ENCODE measurements around the gene FTO.

FTO gene

DNA sequence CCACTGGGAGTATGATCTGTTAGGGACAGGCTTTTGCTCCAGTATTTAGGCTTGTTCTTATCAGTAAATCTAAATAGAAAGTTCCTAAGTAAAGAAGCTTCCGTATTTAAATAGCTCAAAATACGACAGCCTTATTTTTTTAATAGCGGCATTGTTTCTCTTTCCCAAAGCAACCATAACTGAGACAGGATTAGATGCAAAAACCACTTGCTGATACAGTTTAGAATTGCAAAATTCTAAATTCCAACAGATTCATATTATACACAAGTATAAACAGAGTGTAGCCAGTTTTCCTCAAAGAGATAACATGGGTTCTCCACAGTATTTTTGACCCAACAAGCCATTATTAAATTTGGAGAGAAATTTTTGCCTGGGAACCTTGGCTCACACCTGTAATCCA, 276.7 kb downstream of the FTO start:
- DNase-seq = no peak

GRCh38 chr16:53982631-53983042, 278.7 kb downstream of the FTO start:
- no peak for DNase-seq

DNA sequence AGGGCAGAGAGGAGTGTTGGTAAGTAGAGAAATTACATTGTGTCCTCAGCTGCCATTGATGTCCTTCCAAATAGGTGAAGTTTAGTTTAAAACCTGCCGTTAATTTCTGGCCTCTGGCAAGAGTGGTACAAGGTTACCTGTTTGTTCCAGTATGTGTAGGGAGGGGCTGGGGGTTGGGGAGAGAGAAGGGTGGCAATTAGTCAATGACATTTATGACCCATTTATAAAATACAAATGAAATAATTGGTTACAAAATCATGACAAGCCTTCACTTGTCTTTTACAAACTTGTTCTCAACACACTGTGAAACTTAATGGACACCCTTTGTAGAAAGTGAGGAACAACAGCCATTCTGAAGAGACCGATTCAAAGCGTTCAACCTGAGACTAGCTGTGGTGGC, 281.0 kb downstream of the FTO start:
- no peak for DNase-seq

DNA sequence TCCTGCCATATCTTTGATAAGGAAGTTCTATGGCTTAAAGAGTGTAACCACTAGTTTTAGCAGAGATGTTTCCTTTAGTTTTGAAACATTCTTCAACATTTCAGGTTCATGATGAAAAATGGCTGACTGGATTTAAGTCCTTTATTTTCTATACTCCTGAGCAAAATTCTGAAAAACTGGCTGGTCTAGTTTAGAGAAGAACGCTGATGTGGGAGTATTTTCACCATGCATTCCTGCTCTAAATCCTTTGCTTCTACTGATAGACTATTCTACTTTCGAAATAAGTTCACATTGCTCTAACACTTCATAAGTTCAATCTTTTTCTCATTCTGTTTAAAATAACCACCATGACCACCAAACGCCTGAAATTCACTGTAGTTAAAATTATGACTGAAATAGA, 281.9 kb downstream of the FTO start:
- no peak for DNase-seq

- DNase-seq = no peak
Measured at GRCh38 chr16:53986793-53987192, 282.8 kb downstream of the FTO start.

DNA sequence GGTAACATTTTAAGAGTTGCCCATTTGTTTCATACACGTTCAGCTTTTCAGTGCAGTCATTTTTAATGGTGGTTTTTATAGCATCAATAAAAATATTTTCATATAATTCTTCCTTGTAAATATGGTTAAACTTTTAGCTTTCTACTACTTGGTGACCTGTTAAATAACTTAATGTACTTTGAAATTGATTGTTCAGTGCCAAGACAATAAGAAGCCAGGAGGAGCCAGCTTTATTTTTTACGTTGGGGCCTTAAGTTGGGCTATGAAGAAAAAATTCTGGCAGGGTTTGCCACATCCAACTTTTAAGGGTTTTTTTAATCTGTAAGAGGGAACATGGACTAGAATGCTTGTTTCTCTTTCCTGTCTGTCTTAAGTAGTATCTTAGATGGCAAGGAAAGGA, 284.2 kb downstream of the FTO start:
- DNase-seq = no peak

DNA sequence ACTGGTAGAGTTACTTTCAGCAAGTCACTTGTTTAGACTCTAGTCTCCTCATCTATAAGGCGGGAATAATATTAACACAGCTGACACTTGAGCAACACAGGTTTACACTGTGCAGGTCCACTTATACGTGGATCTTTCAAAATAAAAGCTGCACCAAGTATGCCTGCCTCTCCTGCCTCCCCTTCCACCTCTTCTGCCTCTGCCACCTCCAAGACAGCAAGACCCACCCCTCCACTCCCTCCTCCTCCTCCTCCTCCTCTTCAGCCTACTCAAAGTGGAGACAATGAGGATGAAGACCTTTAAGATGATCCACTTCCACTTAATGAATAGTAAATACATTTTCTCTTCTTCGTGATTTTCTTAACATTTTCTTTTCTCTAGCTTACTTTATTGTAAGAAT, 285.6 kb downstream of the FTO start:
- no peak for DNase-seq

DNA sequence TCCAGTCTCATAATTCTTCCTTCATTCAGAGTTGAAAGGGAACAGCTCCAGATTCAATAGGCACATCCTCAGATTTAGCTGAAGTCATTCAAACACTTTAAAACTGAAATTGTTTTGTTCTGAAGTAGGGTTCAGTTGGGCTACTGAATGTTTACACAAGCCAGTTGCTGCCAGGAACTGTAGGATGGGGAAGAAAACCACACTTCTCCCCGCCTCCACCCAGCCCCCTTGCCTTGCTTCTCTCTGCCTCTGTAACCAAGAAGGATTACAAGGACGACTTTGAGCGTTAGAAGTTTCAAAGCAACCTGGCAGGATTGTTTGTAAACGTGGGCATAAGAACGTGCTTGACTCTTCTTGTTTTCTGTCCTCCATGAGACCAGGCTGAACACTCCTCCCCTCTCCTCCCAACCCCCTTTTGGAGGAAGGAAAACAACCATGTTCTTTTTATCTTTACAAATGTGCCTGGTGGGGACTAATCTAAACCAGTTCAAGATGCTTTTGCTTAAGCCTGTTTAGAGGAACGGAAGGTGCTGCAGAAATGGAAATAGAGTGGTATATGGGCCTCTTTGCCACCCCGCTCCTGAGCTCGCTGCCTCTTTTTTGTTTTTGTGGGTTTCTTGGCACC, 287.9 kb downstream of the FTO start:
- no peak for DNase-seq

DNA sequence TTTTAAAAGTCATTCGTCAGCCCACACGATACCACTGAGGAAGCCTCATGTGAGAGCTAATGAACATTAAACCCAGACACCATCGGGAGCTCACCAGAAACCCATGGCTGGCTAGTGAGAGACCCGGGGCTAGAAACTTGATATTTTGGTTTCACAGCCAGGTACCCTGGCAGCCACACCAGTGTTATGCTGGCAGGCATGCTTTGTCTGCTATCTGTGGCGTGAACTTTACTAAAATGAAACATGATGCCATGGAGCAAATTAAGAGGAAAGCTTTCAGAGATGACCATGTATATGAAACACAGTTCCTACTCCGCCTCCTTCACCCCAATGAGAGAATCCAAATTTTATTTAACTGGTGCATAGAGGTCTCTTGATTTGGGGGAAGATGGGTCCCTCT, 291.4 kb downstream of the FTO start:
- DNase-seq = no peak

- no peak for DNase-seq
Measured at GRCh38 chr16:53996961-53997360, 293.0 kb downstream of the FTO start.

DNA sequence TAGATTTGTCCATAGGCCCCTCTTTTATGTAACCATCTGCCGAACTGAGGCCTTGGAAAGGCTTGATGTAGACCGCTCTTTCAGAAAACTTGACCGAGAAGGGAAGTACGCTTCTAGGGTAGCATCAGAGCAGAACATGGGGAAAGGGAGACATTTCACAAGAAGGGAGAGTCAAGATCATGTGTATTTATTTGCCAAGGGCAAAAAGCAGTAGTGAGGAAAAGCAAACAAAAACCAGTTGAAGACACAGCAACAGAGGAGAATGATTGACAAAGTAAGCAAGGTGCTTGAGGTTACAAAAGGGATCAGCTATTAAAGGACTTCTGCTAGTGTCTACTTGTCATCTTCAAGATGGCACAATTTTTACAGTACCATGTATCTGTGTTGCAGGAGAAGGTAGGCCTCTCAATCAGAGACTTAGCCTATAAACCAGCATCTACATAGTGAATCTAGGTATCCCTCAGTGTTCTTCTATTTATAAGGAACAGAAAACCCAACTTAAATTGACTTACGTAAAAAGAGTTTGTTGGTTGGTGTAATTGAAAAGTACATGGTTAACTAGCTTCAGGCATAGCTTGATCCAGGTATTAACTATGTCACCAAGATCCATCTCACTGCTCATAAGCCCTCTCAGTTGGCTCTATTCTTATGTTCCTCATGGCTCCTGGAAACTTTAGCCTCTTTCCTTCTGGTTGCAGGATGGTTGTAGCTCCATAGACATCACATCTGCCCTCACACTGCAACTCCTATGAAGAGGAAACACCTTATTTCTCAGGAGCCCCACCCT, 294.3 kb downstream of the FTO start:
- DNase-seq = no peak

- no peak for DNase-seq
Measured at GRCh38 chr16:53998966-53999522, 295.1 kb downstream of the FTO start.

GRCh38 chr16:53999841-54000240, 295.9 kb downstream of the FTO start:
- no peak for DNase-seq

- no peak for DNase-seq
Measured at GRCh38 chr16:54000361-54000760, 296.4 kb downstream of the FTO start.

DNA sequence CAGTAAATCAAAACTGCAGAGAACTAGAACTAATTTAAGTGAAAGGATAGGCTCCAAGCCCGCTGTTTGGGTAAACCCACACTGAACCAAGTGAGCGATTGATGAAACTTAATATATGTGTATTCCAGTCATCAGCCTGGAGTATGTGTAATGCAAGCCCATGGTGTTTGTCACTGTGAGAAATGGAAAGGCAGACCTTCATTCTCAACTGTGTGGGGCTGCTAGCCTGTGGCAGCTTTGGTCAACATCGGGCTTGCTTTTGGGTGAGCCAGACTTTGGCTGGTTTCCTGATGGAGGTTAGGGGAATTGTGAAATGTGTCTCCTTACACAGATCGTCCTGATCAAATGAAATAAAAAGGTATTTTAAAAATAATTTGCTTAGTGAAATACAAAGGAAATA, 302.7 kb downstream of the FTO start:
- DNase-seq = no peak

GRCh38 chr16:54007504-54007903, 303.5 kb downstream of the FTO start:
- no peak for DNase-seq

- no peak for DNase-seq
Measured at GRCh38 chr16:54009464-54010176, 305.7 kb downstream of the FTO start.

DNA sequence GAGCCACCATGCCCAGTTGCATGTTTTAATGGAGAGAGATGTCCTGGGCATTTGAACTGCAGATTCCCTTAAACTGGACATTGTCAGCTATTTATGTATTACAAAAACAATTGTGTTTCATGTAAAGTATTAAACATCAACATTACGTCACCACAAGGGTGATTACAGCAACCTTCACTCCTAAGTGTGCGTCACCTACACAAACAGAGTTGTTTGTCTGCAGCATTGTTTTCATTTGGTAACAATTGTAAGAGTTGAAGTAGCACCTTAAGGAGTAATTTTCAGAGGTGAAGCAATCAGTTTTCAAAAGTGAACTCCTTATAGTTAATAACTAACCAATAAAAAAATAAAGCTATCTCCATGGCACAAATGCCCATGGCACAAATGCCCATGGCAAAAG, 311.2 kb downstream of the FTO start:
- no peak for DNase-seq

DNA sequence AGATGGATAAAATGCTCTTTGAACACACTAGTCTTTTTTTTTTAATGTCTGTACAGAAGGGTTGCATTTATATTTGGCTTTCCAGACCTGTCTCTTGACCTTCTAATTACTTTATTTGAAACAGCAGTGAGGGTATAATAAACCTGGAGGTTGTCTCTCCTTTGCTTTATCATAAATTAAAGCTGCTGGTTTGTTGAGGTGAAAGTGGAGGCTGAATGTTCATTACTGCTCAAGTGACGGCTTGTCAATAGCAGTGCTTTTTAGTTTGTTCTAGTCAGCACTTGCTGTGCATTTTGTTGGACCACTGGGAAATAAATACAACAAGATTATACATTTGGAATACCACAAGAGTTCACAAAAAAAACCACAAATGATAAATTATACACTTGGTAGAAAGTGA, 318.4 kb downstream of the FTO start:
- no peak for DNase-seq

- DNase-seq = no peak
Measured at GRCh38 chr16:54026456-54026855, 322.5 kb downstream of the FTO start.

GRCh38 chr16:54027062-54027461, 323.1 kb downstream of the FTO start:
- no peak for DNase-seq

- DNase-seq = no peak
Measured at GRCh38 chr16:54027558-54027957, 323.6 kb downstream of the FTO start.

GRCh38 chr16:54027995-54028394, 324.0 kb downstream of the FTO start:
- DNase-seq = no peak

- DNase-seq = no peak
Measured at GRCh38 chr16:54030451-54030850, 326.5 kb downstream of the FTO start.

Data from NCI-H1048 (cell line).